ENCODE data around the gene ADPRH.
"Not testable (repeated sequence)": the region's sequence is repeated elsewhere in the genome, so short reads cannot be mapped to it uniquely, and the experiment has no call there.

ADPRH gene

GRCh38 chr3:119562307-119562961 is 16.9 kb upstream of the ADPRH start:
- Histone ChIP-seq H3K4me3 (ENCODE audit: low read length) (no peak overlapping the region), H3K27ac (ENCODE audit: low read depth, low read length) (no peak overlapping the region), H3K4me1 (ENCODE audit: control insufficient read depth, insufficient read depth, low read length) (no peaks in the 10 kb centered on the region), H3K9ac (ENCODE audit: low read length) (no peak overlapping the region), H3K36me3 (ENCODE audit: control insufficient read depth, insufficient read depth, low read length) (no peaks in the 10 kb centered on the region), H3K27me3 (ENCODE audit: control insufficient read depth, insufficient read depth, low read length) (no peaks in the 10 kb centered on the region)

- not testable (repeated sequence) for H3K27ac ChIP-seq (ENCODE audit: low read depth, low read length); H3K4me1 ChIP-seq (ENCODE audit: control insufficient read depth, insufficient read depth, low read length); H3K27me3 ChIP-seq (ENCODE audit: control insufficient read depth, insufficient read depth, low read length); H3K36me3 ChIP-seq (ENCODE audit: control insufficient read depth, insufficient read depth, low read length); H3K4me3 ChIP-seq (ENCODE audit: low read length); H3K9ac ChIP-seq (ENCODE audit: low read length)
Measured at GRCh38 chr3:119563334-119563733, 16.0 kb upstream of the ADPRH start.

- no peaks in the 10 kb centered on the region for H3K27me3 ChIP-seq (ENCODE audit: control insufficient read depth, insufficient read depth, low read length)
- H3K27ac ChIP-seq (ENCODE audit: low read depth, low read length) = no peak overlapping the region
- no peak overlapping the region for H3K4me3 ChIP-seq (ENCODE audit: low read length)
- H3K36me3 ChIP-seq (ENCODE audit: control insufficient read depth, insufficient read depth, low read length) = no peaks in the 10 kb centered on the region
- no peaks in the 10 kb centered on the region for H3K4me1 ChIP-seq (ENCODE audit: control insufficient read depth, insufficient read depth, low read length)
- no peak overlapping the region for H3K9ac ChIP-seq (ENCODE audit: low read length)
Measured at GRCh38 chr3:119569156-119569555, 10.1 kb upstream of the ADPRH start.

- Histone ChIP-seq H3K4me3 (ENCODE audit: low read length) (no peak overlapping the region), H3K4me1 (ENCODE audit: control insufficient read depth, insufficient read depth, low read length) (no peaks in the 10 kb centered on the region), H3K9ac (ENCODE audit: low read length) (no peak overlapping the region), H3K27ac (ENCODE audit: low read depth, low read length) (no peak overlapping the region), H3K27me3 (ENCODE audit: control insufficient read depth, insufficient read depth, low read length) (no peaks in the 10 kb centered on the region), H3K36me3 (ENCODE audit: control insufficient read depth, insufficient read depth, low read length) (no peaks in the 10 kb centered on the region)
Measured at GRCh38 chr3:119570229-119570628, 9.1 kb upstream of the ADPRH start.

- no peak overlapping the region for H3K27ac ChIP-seq (ENCODE audit: low read depth, low read length)
- H3K36me3 ChIP-seq (ENCODE audit: control insufficient read depth, insufficient read depth, low read length) = no peaks in the 10 kb centered on the region
- no peak overlapping the region for H3K9ac ChIP-seq (ENCODE audit: low read length)
- no peaks in the 10 kb centered on the region for H3K27me3 ChIP-seq (ENCODE audit: control insufficient read depth, insufficient read depth, low read length)
- H3K4me3 ChIP-seq (ENCODE audit: low read length) = no peak overlapping the region
- H3K4me1 ChIP-seq (ENCODE audit: control insufficient read depth, insufficient read depth, low read length) = no peaks in the 10 kb centered on the region
Measured at GRCh38 chr3:119571230-119571629, 8.1 kb upstream of the ADPRH start.

DNA sequence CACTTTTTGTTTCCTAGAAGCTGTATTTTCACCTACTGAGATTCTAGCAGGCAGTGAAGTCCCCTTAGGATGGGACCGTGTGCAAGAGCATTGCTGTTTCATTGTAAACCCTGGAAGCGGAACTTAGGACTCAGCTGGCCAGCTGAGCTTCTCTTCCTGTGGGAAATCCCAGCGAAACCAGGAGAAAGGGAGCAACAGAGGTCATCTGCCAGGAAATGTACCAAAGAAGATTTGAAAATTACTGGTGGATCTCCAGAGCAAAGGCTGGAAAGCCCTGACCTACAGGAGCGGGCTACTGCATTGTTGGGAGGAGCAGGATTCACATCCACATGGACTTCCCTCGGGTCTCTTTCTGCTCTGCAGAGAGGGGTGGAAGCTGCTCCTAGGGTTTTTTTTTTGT is 7.6 kb upstream of the ADPRH start:
- Histone ChIP-seq H3K9ac (ENCODE audit: low read length) (no peak overlapping the region), H3K27ac (ENCODE audit: low read depth, low read length) (no peak overlapping the region), H3K4me1 (ENCODE audit: control insufficient read depth, insufficient read depth, low read length) (no peaks in the 10 kb centered on the region), H3K4me3 (ENCODE audit: low read length) (no peak overlapping the region), H3K36me3 (ENCODE audit: control insufficient read depth, insufficient read depth, low read length) (no peaks in the 10 kb centered on the region), H3K27me3 (ENCODE audit: control insufficient read depth, insufficient read depth, low read length) (no peaks in the 10 kb centered on the region)

DNA sequence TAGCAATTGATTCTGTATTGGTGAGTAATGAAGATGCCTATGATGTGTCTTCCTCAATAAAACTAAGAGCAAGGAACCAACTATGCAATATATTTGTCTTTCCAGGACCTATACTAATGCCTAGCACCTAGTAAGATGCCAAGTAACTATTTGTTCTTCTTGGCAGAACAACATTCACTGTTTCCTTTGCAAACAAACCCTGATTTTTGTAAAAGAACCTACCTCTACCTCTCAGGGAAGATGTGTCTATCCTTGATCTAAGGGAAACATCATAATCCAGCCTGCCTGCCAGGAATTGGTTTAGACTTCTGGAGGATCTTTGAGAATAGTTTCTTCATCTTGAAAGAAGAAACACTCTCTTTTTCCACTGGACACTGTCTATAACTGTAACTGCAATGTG is 3.8 kb upstream of the ADPRH start:
- no peaks in the 10 kb centered on the region for H3K4me1 ChIP-seq (ENCODE audit: control insufficient read depth, insufficient read depth, low read length)
- H3K9ac ChIP-seq (ENCODE audit: low read length) = no peak overlapping the region
- no peak overlapping the region for H3K27ac ChIP-seq (ENCODE audit: low read depth, low read length)
- no peaks in the 10 kb centered on the region for H3K27me3 ChIP-seq (ENCODE audit: control insufficient read depth, insufficient read depth, low read length)
- no peak overlapping the region for H3K4me3 ChIP-seq (ENCODE audit: low read length)
- no peaks in the 10 kb centered on the region for H3K36me3 ChIP-seq (ENCODE audit: control insufficient read depth, insufficient read depth, low read length)

DNA sequence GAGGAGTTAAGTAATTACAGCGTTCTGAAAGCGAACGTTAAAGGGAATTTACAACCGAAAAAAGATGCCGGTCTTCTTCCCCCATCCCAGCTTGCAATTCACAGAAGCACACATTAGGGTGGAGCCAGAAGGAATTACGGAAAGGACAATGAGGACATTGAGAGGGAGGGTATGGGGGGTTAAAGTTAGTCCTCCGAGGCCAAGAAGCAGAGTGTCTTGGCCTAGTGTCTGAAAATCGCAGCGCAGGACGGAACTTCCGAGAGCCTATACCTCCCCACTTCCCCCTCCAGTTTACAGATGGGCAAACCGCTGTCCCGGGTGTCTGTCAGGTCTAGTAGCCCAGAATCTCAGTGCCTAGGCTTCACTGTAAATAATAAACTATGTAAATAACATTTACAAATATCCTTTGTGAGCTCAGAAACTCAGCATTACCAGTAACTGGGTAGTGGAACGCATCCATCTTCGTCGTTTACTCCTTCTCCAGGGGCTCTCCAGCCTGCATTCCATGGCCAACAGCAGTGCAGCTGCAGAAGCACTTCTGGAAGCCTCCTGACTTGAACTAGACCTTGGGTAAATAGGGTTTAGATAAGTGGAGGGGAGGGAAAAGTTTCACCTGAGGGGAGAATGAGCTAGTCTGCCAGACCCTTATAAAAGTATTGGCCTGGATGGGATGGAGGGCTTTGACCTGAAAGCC is 922 bp downstream of the ADPRH start:
- Histone ChIP-seq H3K27ac (ENCODE audit: low read depth, low read length) (peak overlapping the region; percentile 94), H3K36me3 (ENCODE audit: control insufficient read depth, insufficient read depth, low read length) (no peaks in the 10 kb centered on the region), H3K9ac (ENCODE audit: low read length) (peak overlapping the region; percentile 0), H3K4me1 (ENCODE audit: control insufficient read depth, insufficient read depth, low read length) (no peaks in the 10 kb centered on the region), H3K27me3 (ENCODE audit: control insufficient read depth, insufficient read depth, low read length) (no peaks in the 10 kb centered on the region), H3K4me3 (ENCODE audit: low read length) (peak overlapping the region; percentile 58)

DNA sequence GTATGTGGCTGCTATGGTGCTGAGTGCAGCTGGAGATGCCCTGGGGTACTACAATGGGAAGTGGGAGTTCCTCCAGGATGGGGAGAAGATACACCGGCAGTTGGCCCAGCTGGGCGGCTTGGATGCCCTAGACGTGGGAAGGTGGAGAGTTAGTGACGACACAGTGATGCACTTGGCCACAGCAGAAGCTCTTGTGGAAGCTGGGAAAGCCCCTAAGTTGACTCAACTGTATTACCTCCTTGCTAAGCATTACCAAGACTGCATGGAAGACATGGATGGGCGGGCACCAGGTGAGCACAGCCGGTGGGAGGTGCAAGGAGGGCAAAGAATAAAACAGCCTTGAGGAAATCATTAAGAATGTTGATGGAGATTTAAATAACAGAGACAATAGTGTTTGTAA is 2.9 kb downstream of the ADPRH start:
- H3K4me1 ChIP-seq (ENCODE audit: control insufficient read depth, insufficient read depth, low read length) = no peaks in the 10 kb centered on the region
- H3K4me3 ChIP-seq (ENCODE audit: low read length) = no peak overlapping the region
- H3K36me3 ChIP-seq (ENCODE audit: control insufficient read depth, insufficient read depth, low read length) = no peaks in the 10 kb centered on the region
- H3K27me3 ChIP-seq (ENCODE audit: control insufficient read depth, insufficient read depth, low read length) = no peaks in the 10 kb centered on the region
- H3K27ac ChIP-seq (ENCODE audit: low read depth, low read length) = no peak overlapping the region
- no peak overlapping the region for H3K9ac ChIP-seq (ENCODE audit: low read length)

DNA sequence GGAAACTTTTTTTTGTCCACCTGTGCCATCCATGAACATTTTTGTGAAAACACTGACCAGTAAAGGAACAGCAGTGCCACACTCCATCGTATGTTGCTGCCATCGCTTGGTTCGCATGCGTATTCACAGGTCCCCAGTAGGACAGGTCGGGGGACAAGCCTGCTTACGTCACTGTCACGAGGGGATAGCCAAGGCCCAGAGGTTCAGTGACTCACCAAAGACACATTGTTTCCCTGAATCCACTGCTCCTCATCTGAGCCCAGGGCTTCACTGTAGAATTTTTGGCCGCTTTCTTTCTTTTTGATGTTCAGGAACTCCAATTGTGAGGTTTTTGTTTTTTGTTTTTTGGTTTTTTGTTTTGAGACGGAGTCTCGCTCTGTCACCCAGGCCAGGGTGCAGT is 5.9 kb downstream of the ADPRH start:
- no peak overlapping the region for H3K27ac ChIP-seq (ENCODE audit: low read depth, low read length)
- H3K4me3 ChIP-seq (ENCODE audit: low read length) = no peak overlapping the region
- no peak overlapping the region for H3K9ac ChIP-seq (ENCODE audit: low read length)
- H3K36me3 ChIP-seq (ENCODE audit: control insufficient read depth, insufficient read depth, low read length) = no peaks in the 10 kb centered on the region
- H3K27me3 ChIP-seq (ENCODE audit: control insufficient read depth, insufficient read depth, low read length) = no peaks in the 10 kb centered on the region
- no peaks in the 10 kb centered on the region for H3K4me1 ChIP-seq (ENCODE audit: control insufficient read depth, insufficient read depth, low read length)

DNA sequence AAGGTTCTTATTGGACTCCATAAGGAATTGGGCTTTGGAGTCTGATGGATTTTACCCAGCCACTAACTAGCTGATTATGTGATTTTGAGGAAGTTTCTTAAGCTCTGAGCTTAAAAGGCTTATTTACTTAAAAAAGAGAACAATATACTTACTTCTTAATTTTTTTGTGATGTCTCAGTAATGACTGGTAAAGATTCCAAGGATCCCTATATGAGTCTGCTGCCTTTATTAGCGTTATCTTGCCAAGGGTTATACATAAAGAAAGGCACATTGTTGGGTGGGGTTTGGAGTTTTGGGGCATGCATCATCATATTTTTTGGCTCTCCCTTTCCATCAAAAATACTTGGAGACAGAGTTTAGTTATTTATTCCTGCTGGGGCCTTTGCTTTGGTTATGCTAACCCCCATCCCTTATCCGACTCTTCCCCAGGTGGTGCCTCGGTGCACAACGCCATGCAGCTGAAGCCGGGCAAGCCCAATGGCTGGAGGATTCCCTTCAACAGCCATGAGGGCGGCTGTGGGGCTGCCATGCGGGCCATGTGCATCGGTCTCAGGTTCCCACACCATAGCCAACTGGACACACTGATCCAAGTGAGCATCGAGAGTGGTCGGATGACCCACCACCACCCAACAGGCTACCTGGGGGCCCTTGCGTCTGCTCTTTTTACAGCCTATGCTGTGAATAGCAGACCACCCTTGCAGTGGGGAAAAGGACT is 6.7 kb downstream of the ADPRH start:
- Histone ChIP-seq H3K36me3 (ENCODE audit: control insufficient read depth, insufficient read depth, low read length) (no peaks in the 10 kb centered on the region), H3K27ac (ENCODE audit: low read depth, low read length) (no peak overlapping the region), H3K9ac (ENCODE audit: low read length) (no peak overlapping the region), H3K4me3 (ENCODE audit: low read length) (no peak overlapping the region), H3K27me3 (ENCODE audit: control insufficient read depth, insufficient read depth, low read length) (no peaks in the 10 kb centered on the region), H3K4me1 (ENCODE audit: control insufficient read depth, insufficient read depth, low read length) (no peaks in the 10 kb centered on the region)

- H3K4me3 ChIP-seq (ENCODE audit: low read length) = no peak overlapping the region
- no peaks in the 10 kb centered on the region for H3K27me3 ChIP-seq (ENCODE audit: control insufficient read depth, insufficient read depth, low read length)
- no peak overlapping the region for H3K27ac ChIP-seq (ENCODE audit: low read depth, low read length)
- H3K9ac ChIP-seq (ENCODE audit: low read length) = no peak overlapping the region
- H3K36me3 ChIP-seq (ENCODE audit: control insufficient read depth, insufficient read depth, low read length) = no peaks in the 10 kb centered on the region
- H3K4me1 ChIP-seq (ENCODE audit: control insufficient read depth, insufficient read depth, low read length) = no peaks in the 10 kb centered on the region
Measured at GRCh38 chr3:119586733-119587172, 7.5 kb downstream of the ADPRH start.
